BJ (cell line): Measurements from ENCODE around the gene FA2H. TPM values are rescaled to one million over a fixed set of nuclear protein-coding genes. Genes with fewer than 3 reads are reported as not detected.

Source experiments
- CTCF ChIA-PET: fragments of 350-600 bp; formaldehyde crosslinking; extraction: SDS; loops from one replicate; lab custom pipeline; 2021; ENCODE audit warnings: antibody characterized with exemption, inconsistent platforms; lab: Yijun Ruan, JAX
- POLR2A ChIA-PET: fragments of 300-600 bp; sonication (Branson Sonifier 250); formaldehyde crosslinking; extraction: SDS; loops from one replicate; lab custom pipeline; 2021; ENCODE audit warnings: antibody characterized with exemption; lab: Charles Lee
- DNase-seq: peaks from one replicate; pipeline ENCODE4 v3.0.0-alpha.2; 2011; ENCODE audit warnings: low read depth
- H3K27me3 ChIP-seq: 2 replicates; pipeline ENCODE4 v1.6.0; 2011; ENCODE audit warnings: low read length; ENCODE audit not compliant: control insufficient read depth, insufficient read depth
- H3K36me3 ChIP-seq: 2 replicates; pipeline ENCODE4 v1.5.1; 2011; ENCODE audit warnings: low read length; ENCODE audit not compliant: control insufficient read depth, insufficient read depth
- H3K4me3 ChIP-seq: 2 replicates; pipeline ENCODE4 v1.5.1; 2011; ENCODE audit warnings: low read depth, mild to moderate bottlenecking, control low read depth, low read length
- CTCF ChIP-seq: IDR thresholded peaks from 2 replicates; pipeline ENCODE4 v1.5.1; 2011; ENCODE audit warnings: low read depth, mild to moderate bottlenecking, control low read depth, inconsistent platforms, low read length, moderate library complexity; ENCODE audit not compliant: insufficient read depth
- polyA plus RNA-seq: library from polyadenylated mRNA; depleted of rRNA; stranded (reverse); fragments of >200 nt; gene quantifications from 2 replicates; pipeline ENCODE4 v1.2.3, GENCODE V29; 2011

FA2H gene
- polyA plus RNA-seq, 1 experiment = not detected

DNA sequence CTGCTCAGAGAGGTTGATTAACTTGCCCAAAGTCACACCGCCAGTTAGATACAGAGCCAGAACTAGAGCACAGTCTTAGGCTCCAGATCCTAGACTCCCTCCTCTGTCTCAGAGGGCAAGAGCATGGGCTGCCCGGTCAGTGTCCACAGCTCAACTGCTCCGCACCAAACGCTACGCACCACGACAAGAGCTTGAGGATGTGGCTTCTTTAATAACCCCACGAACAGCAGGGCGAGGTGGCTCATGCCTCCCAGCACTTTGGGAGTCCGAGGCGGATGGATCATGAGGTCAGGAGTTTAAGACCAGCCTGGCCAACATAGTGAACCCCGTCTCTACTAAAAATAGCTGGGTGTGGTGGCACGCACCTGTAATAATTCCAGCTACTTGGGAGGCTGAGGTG is 21.4 kb downstream of the FA2H start:
- no peaks in the 10 kb centered on the region for H3K36me3 ChIP-seq
- no peak for TF ChIP-seq CTCF
- no peak overlapping the region for H3K4me3 ChIP-seq
- ChIA-PET POLR2A (no interaction called here), CTCF (interaction anchor here (0.6 kb wide), 1 partner anchor 22 kb away, joined by 3 read pairs; the partner anchor contains the start of gene FA2H)
- H3K27me3 ChIP-seq = peaks cover 3% of the 10 kb centered on the region
- no peak for DNase-seq

DNA sequence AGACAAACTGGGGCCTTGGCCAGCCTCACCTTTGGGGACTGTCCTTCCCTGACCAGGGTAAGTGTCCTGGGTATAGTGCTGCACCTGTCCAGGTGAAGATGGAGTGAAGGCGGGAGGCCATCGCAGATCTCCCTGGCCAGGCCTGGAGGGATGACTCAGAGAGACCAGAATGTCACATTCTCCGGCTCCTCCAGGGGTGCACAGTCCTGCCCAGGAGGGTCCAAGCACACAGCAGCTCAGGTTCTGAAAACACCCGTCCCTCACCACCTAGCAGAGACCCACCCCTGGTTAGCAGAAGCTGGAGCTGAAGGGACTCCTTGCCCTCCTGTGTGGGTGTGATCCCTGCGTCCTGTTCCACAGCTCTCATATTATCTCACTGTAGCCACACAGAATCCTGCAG is 21.9 kb downstream of the FA2H start:
- ChIA-PET CTCF (interaction anchor here (0.6 kb wide), 1 partner anchor 22 kb away, joined by 3 read pairs; the partner anchor contains the start of gene FA2H), POLR2A (no interaction called here)
- TF ChIP-seq CTCF = no peak
- no peak for DNase-seq
- no peak overlapping the region for H3K4me3 ChIP-seq
- H3K36me3 ChIP-seq = no peaks in the 10 kb centered on the region
- H3K27me3 ChIP-seq = peaks cover 3% of the 10 kb centered on the region

GRCh38 chr16:74752258-74752657 is 22.4 kb downstream of the FA2H start:
- no peak for DNase-seq
- no peak for TF ChIP-seq CTCF
- CTCF ChIA-PET = no interaction called here

GRCh38 chr16:74751658-74752057 is 23.0 kb downstream of the FA2H start:
- CTCF ChIA-PET = no interaction called here

More at GRCh38 chr16:74752258-74752657, 22.4 kb downstream of the FA2H start:
- Histone ChIP-seq H3K27me3 (peaks cover 3% of the 10 kb centered on the region), H3K4me3 (no peak overlapping the region), H3K36me3 (no peaks in the 10 kb centered on the region)
- POLR2A ChIA-PET = no interaction called here

More at GRCh38 chr16:74751658-74752057, 23.0 kb downstream of the FA2H start:
- POLR2A ChIA-PET = no interaction called here
- DNase-seq = no peak
- H3K27me3 ChIP-seq = peaks cover 3% of the 10 kb centered on the region
- H3K4me3 ChIP-seq = no peak overlapping the region
- no peak for TF ChIP-seq CTCF
- H3K36me3 ChIP-seq = no peaks in the 10 kb centered on the region
